Ovary (tissue), 9 donors: ENCODE measurements around the gene CTRB2. TPM values are rescaled to one million over a fixed set of nuclear protein-coding genes. Genes with fewer than 3 reads are reported as not detected.

Experiments
- DNase-seq, 5 donors: peaks; one replicate each; pipeline ENCODE4 v3.0.0-alpha.2; 2019 to 2020
- H3K27ac ChIP-seq, 2 donors: fragments of 200-600 bp; one replicate each; pipeline versions ENCODE4 v1.5.1 to v1.8.0; 2019 to 2022
- H3K27me3 ChIP-seq: fragments of 200-600 bp; one replicate; pipeline ENCODE4 v1.8.0; 2022
- H3K36me3 ChIP-seq: fragments of 200-600 bp; sonication (generic); one replicate; pipeline ENCODE4 v1.5.1; 2019
- H3K4me1 ChIP-seq: one replicate; pipeline ENCODE4 v1.8.1; 2013; ENCODE audit warnings: mild to moderate bottlenecking, moderate library complexity; ENCODE audit not compliant: insufficient read depth
- H3K4me3 ChIP-seq: fragments of 200-600 bp; sonication (generic); one replicate; pipeline ENCODE4 v1.5.1; 2017
- H3K9me3 ChIP-seq, 2 donors: fragments of 200-600 bp in 1 of 2; sonication (generic) in 1 of 2; one replicate each; pipeline versions ENCODE4 v1.5.1 to v1.8.1; 2013 to 2019; ENCODE audit warnings: mild to moderate bottlenecking in 1 of 2, moderate library complexity in 1 of 2
- EP300 ChIP-seq: sonication (generic); formaldehyde crosslinking; IDR thresholded peaks from one replicate; pipeline ENCODE4 v1.6.1; 2017; ENCODE audit warnings: antibody characterized with exemption
- POLR2A ChIP-seq: fragments of 450-650 bp; IDR thresholded peaks from one replicate; pipeline ENCODE4 v1.6.1; 2017; ENCODE audit warnings: antibody characterized with exemption, mild to moderate bottlenecking, moderate library complexity
- WGBS, 3 donors: extraction: QIAGEN DNeasy Blood & Tissue Kit in 1 of 3; methylation state at CpG; one replicate each; pipeline versions ENCODE4 v1.1.5 to v1.1.7; 2013 to 2017; 5-methylcytosine and 5-hydroxymethylcytosine counted together
- intact Hi-C, 4 donors: fragments of 100-400 bp; cut with DNase I; formaldehyde crosslinking; loops; one replicate each; pipeline versions ENCODE4 v1.11.0 to v1.15.1; 2022 to 2023
- polyA plus RNA-seq, 2 donors: library from polyadenylated mRNA; stranded (reverse); fragments of 200-250 nt in 1 of 2; fragments of 350-450 nt in 1 of 2; fragmentation: Illumina TruSeq in 1 of 2; extraction: RNeasy Lipid Tissue Mini Kit (QIAGEN cat#74804) in 1 of 2; gene quantifications; one replicate each; pipeline ENCODE4 v1.2.3, GENCODE V29; 2013 to 2014
- total RNA-seq, 7 donors: library from RNA; depleted of rRNA in 2 of 7; stranded (reverse); fragments of >200 nt in 2 of 7; fragmentation: NEBNext Ultra II Directional in 3 of 7; extraction: Animal tissue kit (Norgen Biotek cat#: 25700) in 3 of 7; gene quantifications; one replicate each; pipeline versions ENCODE4 v1.1.0 to v1.2.4, GENCODE V29; 2016 to 2023
- TF ChIP-seq, protein P1 (sequence below), 3 donors: fragments of 450-650 bp in 2 of 3; fragments of 200-600 bp in 1 of 3; IDR thresholded peaks; one replicate each; pipeline versions ENCODE4 v1.5.1 to v1.8.0; 2016 to 2022; ENCODE audit warnings: antibody characterized with exemption in 3 of 3, mild to moderate bottlenecking in 1 of 3
- donor health status: DM: no; HTN: no; CAD: no; lungs with moderate emphysema.
- donor health status: DM: no; HTN: no; CAD: no.
- donor health status: Bipolar disorder and iron deficiency.
- donor health status: DM: yes; HTN: yes; CAD: no.
- donor health status: DM: no; HTN: no; CAD: no.
- donor health status: DM: yes; HTN: yes; CAD: no.

CTRB2 gene
- total and polyA plus RNA-seq, 9 donors = 0.62 to 28.7 (median 2.8) TPM; not detected in 4

GRCh38 chr16:75226550-75227360 lies 19.8 kb upstream of the CTRB2 start:
- Histone ChIP-seq H3K4me1 (no peaks in the 10 kb centered on the region), H3K4me3 (no peak overlapping the region), H3K9me3 (no peaks in the 10 kb centered on the region), H3K36me3 (no peaks in the 10 kb centered on the region), H3K27ac (no peak overlapping the region), H3K27me3 (no peaks in the 10 kb centered on the region)
- TF ChIP-seq, protein P1, sequence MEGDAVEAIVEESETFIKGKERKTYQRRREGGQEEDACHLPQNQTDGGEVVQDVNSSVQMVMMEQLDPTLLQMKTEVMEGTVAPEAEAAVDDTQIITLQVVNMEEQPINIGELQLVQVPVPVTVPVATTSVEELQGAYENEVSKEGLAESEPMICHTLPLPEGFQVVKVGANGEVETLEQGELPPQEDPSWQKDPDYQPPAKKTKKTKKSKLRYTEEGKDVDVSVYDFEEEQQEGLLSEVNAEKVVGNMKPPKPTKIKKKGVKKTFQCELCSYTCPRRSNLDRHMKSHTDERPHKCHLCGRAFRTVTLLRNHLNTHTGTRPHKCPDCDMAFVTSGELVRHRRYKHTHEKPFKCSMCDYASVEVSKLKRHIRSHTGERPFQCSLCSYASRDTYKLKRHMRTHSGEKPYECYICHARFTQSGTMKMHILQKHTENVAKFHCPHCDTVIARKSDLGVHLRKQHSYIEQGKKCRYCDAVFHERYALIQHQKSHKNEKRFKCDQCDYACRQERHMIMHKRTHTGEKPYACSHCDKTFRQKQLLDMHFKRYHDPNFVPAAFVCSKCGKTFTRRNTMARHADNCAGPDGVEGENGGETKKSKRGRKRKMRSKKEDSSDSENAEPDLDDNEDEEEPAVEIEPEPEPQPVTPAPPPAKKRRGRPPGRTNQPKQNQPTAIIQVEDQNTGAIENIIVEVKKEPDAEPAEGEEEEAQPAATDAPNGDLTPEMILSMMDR (IDR thresholded peaks at IDR 0.05) = no peak
- TF ChIP-seq POLR2A = no peak
- no peak for TF ChIP-seq EP300
- 42 to 63% (median 44%) methylated on average over 16 to 22 of the region's 22 CpGs for WGBS, 3 donors
- DNase-seq = no peak
- intact Hi-C loops = no loop called here

- intact Hi-C loops = loop anchor here in 2 of 4 donors (2.0 kb wide), 1 partner anchor 19 kb away; the partner anchor contains the start of gene CTRB2 (in 2 of the 2)
- no peaks in the 10 kb centered on the region for H3K9me3 ChIP-seq
- TF ChIP-seq POLR2A = no peak
- no peak for TF ChIP-seq EP300
- TF ChIP-seq, protein P1 (IDR thresholded peaks at IDR 0.05) = no peak
- H3K27ac ChIP-seq = no peak overlapping the region
- DNase-seq = no peak
- H3K36me3 ChIP-seq = no peaks in the 10 kb centered on the region
- no peak overlapping the region for H3K4me3 ChIP-seq
- 55 to 66% (median 56%) methylated on average over 26 of the region's 26 CpGs for WGBS, 3 donors
- H3K4me1 ChIP-seq = no peaks in the 10 kb centered on the region
- H3K27me3 ChIP-seq = no peaks in the 10 kb centered on the region
These were observed 18.9 kb upstream of the CTRB2 start for GRCh38 chr16:75225678-75226515.

- DNase-seq = no peak
- no peaks in the 10 kb centered on the region for H3K4me1 ChIP-seq
These were observed 18.1 kb upstream of the CTRB2 start for GRCh38 chr16:75225092-75225491.

More at GRCh38 chr16:75225092-75225491, 18.1 kb upstream of the CTRB2 start:
- Histone ChIP-seq H3K27me3 (no peaks in the 10 kb centered on the region), H3K27ac (no peak overlapping the region), H3K9me3 (no peaks in the 10 kb centered on the region), H3K4me3 (no peak overlapping the region), H3K36me3 (no peaks in the 10 kb centered on the region)
- intact Hi-C loops = loop anchor here in 2 of 4 donors (2.0 kb wide), 1 partner anchor 18 kb away; the partner anchor contains the start of gene CTRB2 (in 2 of the 2)
- no peak for TF ChIP-seq POLR2A
- no peak for TF ChIP-seq EP300
- TF ChIP-seq, protein P1 (IDR thresholded peaks at IDR 0.05) = no peak
- 29 to 38% (median 31%) methylated on average over 11 to 12 of the region's 12 CpGs for WGBS, 3 donors
